GM12891 (cell line): ENCODE measurements around the gene CNRIP1.

ENCODE experiments used
- POLR2A ChIP-seq: IDR thresholded peaks from 2 replicates; pipeline ENCODE4 v1.6.1; 2011; ENCODE audit warnings: low read depth, low read length, control low read depth
- POLR2AphosphoS5 ChIP-seq: IDR thresholded peaks from 2 replicates; pipeline ENCODE4 v1.6.1; 2011; ENCODE audit warnings: low read depth, low read length, control low read depth
- SPI1 ChIP-seq: IDR thresholded peaks from 2 replicates; pipeline ENCODE4 v1.6.1; 2011; ENCODE audit warnings: low read depth, low read length, control low read depth
- TAF1 ChIP-seq: IDR thresholded peaks from 2 replicates; pipeline ENCODE4 v1.6.1; 2011; ENCODE audit warnings: low read depth, low read length, control low read depth

- TF ChIP-seq POLR2A (no peak), POLR2AphosphoS5 (no peak), TAF1 (no peak), SPI1 (no peak)
Observed at GRCh38 chr2:68328901-68329300, 9.2 kb upstream of the CNRIP1 start.
